ENCODE data around the gene TBCCD1. TPM values are rescaled to one million over a fixed set of nuclear protein-coding genes. Genes with fewer than 3 reads are reported as not detected.
"Not testable (repeated sequence)": the region's sequence is repeated elsewhere in the genome, so short reads cannot be mapped to it uniquely, and the experiment has no call there.

Gene TBCCD1
- total and polyA plus RNA-seq, 10 donors, result 3.7 to 22.1 (median 12.6) TPM

GRCh38 chr3:186536883-186537844 is 30.0 kb downstream of the TBCCD1 start:
- Histone ChIP-seq H3K4me3 (no peak overlapping the region), H3K27ac (no peak overlapping the region)
- intact Hi-C loops (cut with DNase I; ENCODE audit: low total_unique reads), result no loop called here

GRCh38 chr3:186534113-186534669 is 32.9 kb downstream of the TBCCD1 start:
- H3K27ac ChIP-seq, result peak overlapping the region in 6 of 8 donors; percentile 30 to 73 (median 62)
- 43 to 47% (median 46%) methylated on average over 6 of the region's 6 CpGs for WGBS, 5 donors
- H3K36me3 ChIP-seq, result peaks cover 0 to 12% (median 2%) of the 10 kb centered on the region in 6 donors

More at GRCh38 chr3:186536883-186537844, 30.0 kb downstream of the TBCCD1 start:
- no peak for DNase-seq
- Histone ChIP-seq H3K27me3 (replicated peaks in 1 of 7) (no peaks in the 10 kb centered on the region), H3K36me3 (peaks cover 0 to 12% (median 2%) of the 10 kb centered on the region in 6 donors), H3K4me1 (peaks cover 14 to 43% (median 34%) of the 10 kb centered on the region in 6 donors), H3K9me3 (no peaks in the 10 kb centered on the region)
- TF ChIP-seq POLR2AphosphoS5 (IDR thresholded peaks at IDR 0.05) (no peak), CTCF (IDR thresholded peaks at IDR 0.05 in 8 of 11, conservative IDR thresholded peaks at IDR 0.05 in 3 of 11) (no peak), POLR2A (IDR thresholded peaks at IDR 0.05) (no peak)

GRCh38 chr3:186532598-186533072 is 34.5 kb downstream of the TBCCD1 start:
- H3K36me3 ChIP-seq, result no peaks in the 10 kb centered on the region
- TF ChIP-seq POLR2A (IDR thresholded peaks at IDR 0.05), result no peak
- TF ChIP-seq CTCF (IDR thresholded peaks at IDR 0.05 in 8 of 11, conservative IDR thresholded peaks at IDR 0.05 in 3 of 11), result no peak
- no peak for TF ChIP-seq POLR2AphosphoS5 (IDR thresholded peaks at IDR 0.05)
- H3K27me3 ChIP-seq (replicated peaks in 1 of 7), result no peaks in the 10 kb centered on the region
- peak overlapping the region in 7 of 8 donors; percentile 23 to 78 (median 66) for H3K27ac ChIP-seq
- intact Hi-C loops (cut with DNase I; ENCODE audit: low total_unique reads), result no loop called here
- peaks cover 11 to 56% (median 30%) of the 10 kb centered on the region in 6 donors for H3K4me1 ChIP-seq
- H3K9me3 ChIP-seq, result no peaks in the 10 kb centered on the region
- no peak for DNase-seq
- WGBS, 5 donors, result 9 to 29% (median 20%) methylated on average over 1 of the region's 1 CpG
- no peak overlapping the region for H3K4me3 ChIP-seq

More at GRCh38 chr3:186534113-186534669, 32.9 kb downstream of the TBCCD1 start:
- no peak for TF ChIP-seq POLR2A (IDR thresholded peaks at IDR 0.05)
- Histone ChIP-seq H3K4me3 (no peak overlapping the region), H3K4me1 (peaks cover 11 to 51% (median 29%) of the 10 kb centered on the region in 6 donors), H3K9me3 (no peaks in the 10 kb centered on the region), H3K27me3 (replicated peaks in 1 of 7) (no peaks in the 10 kb centered on the region)
- DNase-seq, result no peak
- intact Hi-C loops (cut with DNase I; ENCODE audit: low total_unique reads), result no loop called here

- peaks cover 11 to 59% (median 31%) of the 10 kb centered on the region in 6 donors for H3K4me1 ChIP-seq
- intact Hi-C loops (cut with DNase I; ENCODE audit: low total_unique reads); H3K27ac ChIP-seq; H3K27me3 ChIP-seq (replicated peaks in 1 of 7); H3K9me3 ChIP-seq; H3K4me3 ChIP-seq; H3K36me3 ChIP-seq; DNase-seq: not testable (repeated sequence)
- WGBS, 5 donors, result 92 to 95% (median 94%) methylated on average over 3 of the region's 3 CpGs
Observed at GRCh38 chr3:186531694-186532093, 35.4 kb downstream of the TBCCD1 start.

- intact Hi-C loops (cut with DNase I; ENCODE audit: low total_unique reads), result no loop called here
- peaks cover 11 to 72% (median 39%) of the 10 kb centered on the region in 6 donors for H3K4me1 ChIP-seq
- peaks cover 0 to 8% (median 0%) of the 10 kb centered on the region in 7 donors for H3K27me3 ChIP-seq (replicated peaks in 1 of 7)
- no peaks in the 10 kb centered on the region for H3K9me3 ChIP-seq
- H3K27ac ChIP-seq, result no peak overlapping the region
- TF ChIP-seq POLR2AphosphoS5 (IDR thresholded peaks at IDR 0.05), result no peak
- no peak for TF ChIP-seq CTCF (IDR thresholded peaks at IDR 0.05 in 8 of 11, conservative IDR thresholded peaks at IDR 0.05 in 3 of 11)
- TF ChIP-seq POLR2A (IDR thresholded peaks at IDR 0.05), result no peak
- H3K4me3 ChIP-seq, result no peak overlapping the region
- no peaks in the 10 kb centered on the region for H3K36me3 ChIP-seq
- no peak for DNase-seq
Observed at GRCh38 chr3:186530415-186530814, 36.7 kb downstream of the TBCCD1 start.
